ENCODE results near the gene KIFAP3.
"Not testable (repeated sequence)": the region's sequence is repeated elsewhere in the genome, so short reads cannot be mapped to it uniquely, and the experiment has no call there.

Gene KIFAP3

GRCh38 chr1:170076199-170076598 lies 1.7 kb upstream of the KIFAP3 start:
- TF ChIP-seq POLR2A (IDR thresholded peaks at IDR 0.05; ENCODE audit: low read depth, low read length), result no peak
- DNase-seq (ENCODE audit: insufficient read length, low spot score), result no peak
- FAIRE-seq, result no peak

- no peak for TF ChIP-seq POLR2A (IDR thresholded peaks at IDR 0.05; ENCODE audit: low read depth, low read length)
- FAIRE-seq (no peak), DNase-seq (ENCODE audit: insufficient read length, low spot score) (no peak)
These were observed 691 bp upstream of the KIFAP3 start for GRCh38 chr1:170075186-170075585.

- TF ChIP-seq POLR2A (IDR thresholded peaks at IDR 0.05; ENCODE audit: low read depth, low read length), result no peak
- DNase-seq (ENCODE audit: insufficient read length, low spot score) (no peak), FAIRE-seq (no peak)
These were observed 624 bp downstream of the KIFAP3 start for GRCh38 chr1:170073893-170074249.

- no peak for FAIRE-seq
- no peak for DNase-seq (ENCODE audit: insufficient read length, low spot score)
- no peak for TF ChIP-seq POLR2A (IDR thresholded peaks at IDR 0.05; ENCODE audit: low read depth, low read length)
These were observed 3.1 kb downstream of the KIFAP3 start for GRCh38 chr1:170071378-170071777.

- no peak for FAIRE-seq
- TF ChIP-seq POLR2A (IDR thresholded peaks at IDR 0.05; ENCODE audit: low read depth, low read length), result no peak
- no peak for DNase-seq (ENCODE audit: insufficient read length, low spot score)
These were observed 5.6 kb downstream of the KIFAP3 start for GRCh38 chr1:170068923-170069322.

- TF ChIP-seq POLR2A (IDR thresholded peaks at IDR 0.05; ENCODE audit: low read depth, low read length), result no peak
- FAIRE-seq (peak; percentile 11), DNase-seq (ENCODE audit: insufficient read length, low spot score) (no peak)
These were observed 7.2 kb downstream of the KIFAP3 start for GRCh38 chr1:170067253-170067819.

- no peak for FAIRE-seq
- no peak for TF ChIP-seq POLR2A (IDR thresholded peaks at IDR 0.05; ENCODE audit: low read depth, low read length)
- no peak for DNase-seq (ENCODE audit: insufficient read length, low spot score)
These were observed 9.7 kb downstream of the KIFAP3 start for GRCh38 chr1:170064821-170065220.

- FAIRE-seq (peak; percentile 72), DNase-seq (ENCODE audit: insufficient read length, low spot score) (no peak)
- no peak for TF ChIP-seq POLR2A (IDR thresholded peaks at IDR 0.05; ENCODE audit: low read depth, low read length)
These were observed 11.2 kb downstream of the KIFAP3 start for GRCh38 chr1:170063109-170063826.

- FAIRE-seq; DNase-seq (ENCODE audit: insufficient read length, low spot score): not testable (repeated sequence)
These were observed 12.8 kb downstream of the KIFAP3 start for GRCh38 chr1:170061676-170062075.

- not testable (repeated sequence) for DNase-seq (ENCODE audit: insufficient read length, low spot score); FAIRE-seq
These were observed 14.4 kb downstream of the KIFAP3 start for GRCh38 chr1:170060015-170060520.

- TF ChIP-seq POLR2A (IDR thresholded peaks at IDR 0.05; ENCODE audit: low read depth, low read length), result no peak
- DNase-seq (ENCODE audit: insufficient read length, low spot score) (no peak), FAIRE-seq (no peak)
These were observed 25.2 kb downstream of the KIFAP3 start for GRCh38 chr1:170049176-170049800.

GRCh38 chr1:170048515-170048914 lies 26.0 kb downstream of the KIFAP3 start:
- FAIRE-seq (no peak), DNase-seq (ENCODE audit: insufficient read length, low spot score) (no peak)
- no peak for TF ChIP-seq POLR2A (IDR thresholded peaks at IDR 0.05; ENCODE audit: low read depth, low read length)

- DNase-seq (ENCODE audit: insufficient read length, low spot score) (no peak), FAIRE-seq (no peak)
- TF ChIP-seq POLR2A (IDR thresholded peaks at IDR 0.05; ENCODE audit: low read depth, low read length), result no peak
These were observed 30.3 kb downstream of the KIFAP3 start for GRCh38 chr1:170044187-170044586.

- TF ChIP-seq POLR2A (IDR thresholded peaks at IDR 0.05; ENCODE audit: low read depth, low read length), result no peak
- DNase-seq (ENCODE audit: insufficient read length, low spot score) (no peak), FAIRE-seq (no peak)
These were observed 32.9 kb downstream of the KIFAP3 start for GRCh38 chr1:170041423-170042192.
